HepG2 (cell line): ENCODE data around the gene HIBADH. TPM values are rescaled to one million over a fixed set of nuclear protein-coding genes. Genes with fewer than 3 reads are reported as not detected.

Experiments used
- ATAC-seq: fragments of 200-7000 bp; cut with Tn5 transposase; 3 replicates; pipeline ENCODE4 v1.9.1; 2020; ENCODE audit warnings: mild to moderate bottlenecking, moderate library complexity
- BruUV-seq: library from RNA; stranded (reverse); fragments of 400-500 nt; replicated peaks from 2 replicates; lab custom pipeline; 2021; lab: Mats Ljungman, UMichigan
- CTCF ChIA-PET: fragments of 300-600 bp; formaldehyde crosslinking; extraction: SDS; loops from one replicate; lab custom pipeline; 2021; ENCODE audit warnings: low total read pairs, inconsistent platforms, low intra/inter-chr PET ratio; lab: Yijun Ruan, JAX
- POLR2A ChIA-PET: fragments of 350-600 bp; sonication (Branson Sonifier 250); formaldehyde crosslinking; loops from one replicate; lab custom pipeline; 2020; ENCODE audit warnings: antibody characterized with exemption, inconsistent platforms; lab: Yijun Ruan, JAX
- DNase-seq: peaks from one replicate; pipeline ENCODE4 v3.0.0-alpha.2; 2015; ENCODE audit warnings: low spot score
- FAIRE-seq: peaks from 3 replicates; lab custom pipeline; 2011; peaks lifted over from hg19 to GRCh38; lab: Jason Lieb, UNC
- H2AFZ ChIP-seq: one replicate; pipeline ENCODE4 v1.6.1; 2011; ENCODE audit warnings: low read length, inconsistent platforms
- H3K27ac ChIP-seq: fragments of 300-600 bp; 3 replicates; pipeline ENCODE4 v1.8.0; 2011; ENCODE audit warnings: mixed run types, mild to moderate bottlenecking, mixed read lengths, low read length, inconsistent platforms; ENCODE audit not compliant: insufficient read depth; ENCODE audit errors: extremely low read length
- H3K27me3 ChIP-seq, 2 experiments: fragments of 200-600 bp in 1 of 2; 2 replicates in 1 of 2; 3 replicates in 1 of 2; pipeline versions ENCODE4 v1.6.0 to v1.8.0; 2011; ENCODE audit warnings: low read length in 2 of 2, mild to moderate bottlenecking in 2 of 2, moderate library complexity in 2 of 2, inconsistent platforms in 1 of 2; ENCODE audit not compliant: insufficient read depth in 2 of 2, control insufficient read depth in 1 of 2
- H3K36me3 ChIP-seq, 2 experiments: fragments of 200-600 bp in 1 of 2; replicated peaks in 1 of 2; 2 replicates in 1 of 2; 3 replicates in 1 of 2; pipeline versions ENCODE4 v1.5.1 to v1.8.0; 2011; ENCODE audit warnings: low read length in 2 of 2, inconsistent platforms in 1 of 2; ENCODE audit not compliant: insufficient read depth in 2 of 2, control insufficient read depth in 1 of 2
- H3K4me1 ChIP-seq: 2 replicates; pipeline ENCODE4 v1.5.1; 2012; ENCODE audit warnings: low read length, inconsistent platforms; ENCODE audit not compliant: insufficient read depth
- H3K4me2 ChIP-seq: 2 replicates; pipeline ENCODE4 v1.6.0; 2011; ENCODE audit warnings: low read depth, low read length, inconsistent platforms
- H3K4me3 ChIP-seq, 3 experiments: fragments of 200-600 bp in 1 of 3; sonication (generic), shearing (Covaris generic) in 1 of 3; replicated peaks in 1 of 3; 2 replicates each; pipeline ENCODE4 v1.5.1; 2011 to 2016; ENCODE audit warnings: low read length in 3 of 3, inconsistent platforms in 2 of 3, low read depth in 2 of 3, mild to moderate bottlenecking in 2 of 3, control low read depth in 1 of 3, mixed read lengths in 1 of 3; ENCODE audit not compliant: insufficient read depth in 1 of 3
- H3K79me2 ChIP-seq: one replicate; pipeline ENCODE4 v1.6.1; 2011; ENCODE audit warnings: low read length, inconsistent platforms; ENCODE audit not compliant: insufficient read depth
- H3K9ac ChIP-seq: 2 replicates; pipeline ENCODE4 v1.6.0; 2011; ENCODE audit warnings: mild to moderate bottlenecking, low read depth, low read length, inconsistent platforms; ENCODE audit not compliant: insufficient read depth
- H3K9me3 ChIP-seq: 2 replicates; pipeline ENCODE4 v1.5.1; 2012; ENCODE audit warnings: mild to moderate bottlenecking, low read length
- H4K20me1 ChIP-seq: 2 replicates; pipeline ENCODE4 v1.6.0; 2011; ENCODE audit warnings: inconsistent platforms, mild to moderate bottlenecking, low read length, moderate library complexity; ENCODE audit not compliant: insufficient read depth
- BCL6 ChIP-seq: IDR thresholded peaks from 2 replicates; pipeline ENCODE4 v1.6.1; 2016; ENCODE audit warnings: missing genetic modification reagents, missing compliant biosample characterization
- CBX2 ChIP-seq, 2 experiments: fragments of 200-600 bp in 1 of 2; sonication (generic); formaldehyde crosslinking in 1 of 2; IDR thresholded peaks; 2 replicates each; pipeline versions ENCODE4 v1.7.0 to v1.8.1; 2018 to 2022; ENCODE audit warnings: low read depth in 2 of 2, low read length in 1 of 2, mild to moderate bottlenecking in 1 of 2, missing genetic modification reagents in 1 of 2
- EP300 ChIP-seq, 3 experiments: sonication (generic) in 1 of 3; formaldehyde crosslinking in 1 of 3; IDR thresholded peaks; 2 replicates each; pipeline versions ENCODE4 v1.5.1 to v1.6.1; 2011 to 2020; ENCODE audit warnings: low read depth in 2 of 3, low read length in 2 of 3, borderline replicate concordance in 1 of 3, improper control_type of control experiment in 1 of 3, mild to moderate bottlenecking in 1 of 3, missing genetic modification reagents in 1 of 3, moderate library complexity in 1 of 3
- FOSL2 ChIP-seq: sonication (generic); formaldehyde crosslinking; IDR thresholded peaks from 2 replicates; pipeline ENCODE4 v1.4.0; 2020; ENCODE audit warnings: missing genetic modification reagents
- MXD4 ChIP-seq: IDR thresholded peaks from 2 replicates; pipeline ENCODE4 v1.6.1; 2016; ENCODE audit warnings: mild to moderate bottlenecking, missing biosample characterization, missing genetic modification reagents
- NFYB ChIP-seq: sonication (generic); formaldehyde crosslinking; IDR thresholded peaks from 2 replicates; pipeline ENCODE4 v1.4.0; 2020; ENCODE audit warnings: missing genetic modification reagents
- RFX5 ChIP-seq: IDR thresholded peaks from 2 replicates; pipeline ENCODE4 v1.6.1; 2011; ENCODE audit warnings: low read depth, low read length, improper control_type of control experiment
- SIX1 ChIP-seq: sonication (generic); formaldehyde crosslinking; IDR thresholded peaks from 2 replicates; pipeline ENCODE4 v1.4.0; 2020; ENCODE audit warnings: missing genetic modification reagents, borderline replicate concordance
- TCF7 ChIP-seq: sonication (generic); IDR thresholded peaks from 2 replicates; pipeline ENCODE4 v1.6.1; 2016; ENCODE audit warnings: antibody characterized with exemption, low read depth
- ZMAT3 ChIP-seq: sonication (generic); formaldehyde crosslinking; conservative IDR thresholded peaks from 2 replicates; pipeline ENCODE4 v1.7.0; 2021; ENCODE audit warnings: missing genetic modification reagents
- ZNF274 ChIP-seq: sonication (generic); formaldehyde crosslinking; IDR thresholded peaks from 2 replicates; pipeline ENCODE4 v1.5.1; 2020; ENCODE audit warnings: mild to moderate bottlenecking, missing genetic modification reagents
- WGBS: methylation state at CpG from one replicate; pipeline ENCODE4 v1.1.6; 2017; ENCODE audit warnings: low lambda C conversion rate; 5-methylcytosine and 5-hydroxymethylcytosine counted together
- in situ Hi-C: cut with HindIII; loops from 2 replicates; pipeline ENCODE4 v1.10.0; 2017; ENCODE audit warnings: low pct_unique_long_range_greater_than_20kb; ENCODE audit not compliant: extremely low pct_ligation_motif_present
- intact Hi-C: fragments of 100-400 bp; cut with micrococcal nuclease; formaldehyde crosslinking; loops from one replicate; pipeline ENCODE4 v1.10.0; 2022; ENCODE audit not compliant: unreplicated experiment
- polyA plus RNA-seq, 8 experiments: library from polyadenylated mRNA; depleted of rRNA in 3 of 8; stranded (reverse) in 7 of 8; unstranded in 1 of 8; fragments of >200 nt; fragmentation: Illumina TruSeq in 4 of 8; extraction: Trizol in 4 of 8; gene quantifications; 2 replicates each; pipeline versions ENCODE4 v1.2.1 to v1.2.3, GENCODE V29; 2011 to 2016; ENCODE audit warnings: low read depth in 4 of 8, missing spikeins in 1 of 8, mixed read lengths in 1 of 8; ENCODE audit not compliant: insufficient read depth in 1 of 8
- total RNA-seq, 5 experiments: library from RNA; depleted of rRNA; stranded (reverse); fragments of >200 nt; fragmentation: Illumina TruSeq; extraction: Trizol; gene quantifications; 2 replicates each; pipeline ENCODE4 v1.2.3, GENCODE V29; 2016; ENCODE audit warnings: low read depth in 1 of 5
- TF ChIP-seq, protein P1 (sequence below): sonication (generic); formaldehyde crosslinking; IDR thresholded peaks from 2 replicates; pipeline ENCODE4 v1.5.1; 2020; ENCODE audit warnings: mild to moderate bottlenecking, missing genetic modification reagents, borderline replicate concordance
- TF ChIP-seq, protein P2 (sequence below): sonication (generic); formaldehyde crosslinking; IDR thresholded peaks from 2 replicates; pipeline ENCODE4 v1.9.0; 2021; ENCODE audit warnings: missing genetic modification reagents, mild to moderate bottlenecking, borderline replicate concordance
- TF ChIP-seq, protein P3 (sequence below): sonication (generic); formaldehyde crosslinking; IDR thresholded peaks from 2 replicates; pipeline ENCODE4 v1.9.0; 2021; ENCODE audit warnings: missing genetic modification reagents, borderline replicate concordance
- TF ChIP-seq, protein P4 (sequence below): sonication (generic); formaldehyde crosslinking; IDR thresholded peaks from 2 replicates; pipeline ENCODE4 v1.4.0; 2020; ENCODE audit warnings: missing genetic modification reagents

The HIBADH gene
- total and polyA plus RNA-seq, 2 of the 13 experiments (the other 11 are each of a cell fraction or from before 2014, with no cell fraction given) = 49.9 to 59.5 TPM

DNA sequence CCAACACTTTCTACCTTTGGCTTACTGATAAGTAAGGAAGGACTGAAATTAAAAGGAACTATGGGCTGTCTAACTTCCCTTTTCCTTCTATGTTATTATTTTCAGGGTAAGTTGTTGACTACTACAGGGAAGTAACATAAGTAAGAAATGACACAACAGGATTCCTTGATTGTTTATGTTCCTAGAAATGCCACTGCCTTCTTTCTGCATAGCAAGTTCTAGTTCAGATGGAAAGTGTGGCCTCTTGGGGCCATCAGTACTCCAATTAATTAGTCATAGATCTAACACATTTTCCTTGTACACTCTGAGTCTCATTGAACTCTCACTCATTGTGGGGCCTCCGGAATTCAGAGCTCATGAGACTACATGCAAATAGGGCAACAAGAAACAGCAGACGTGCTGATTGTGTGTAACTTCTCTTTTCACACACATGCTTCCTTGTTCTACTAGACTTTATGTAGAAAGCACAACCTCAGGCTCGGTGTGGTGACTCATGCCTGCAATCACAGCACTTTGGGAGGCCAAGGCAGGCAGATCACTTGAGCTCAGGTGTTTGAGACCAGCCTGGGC lies 35.3 kb upstream of the HIBADH start:
- in situ Hi-C loops (no loop called here), intact Hi-C loops (no loop called here)
- Histone ChIP-seq H3K27ac (no peak overlapping the region), H3K27me3 (no peaks in the 10 kb centered on the region), H3K9me3 (no peaks in the 10 kb centered on the region), H3K4me1 (peaks cover 29% of the 10 kb centered on the region), H3K79me2 (no peaks in the 10 kb centered on the region), H2AFZ (no peak overlapping the region), H4K20me1 (no peaks in the 10 kb centered on the region), H3K36me3 (no peaks in the 10 kb centered on the region), H3K4me3 (no peak overlapping the region), H3K4me2 (no peak overlapping the region), H3K9ac (no peak overlapping the region)
- no peak for FAIRE-seq
- no TSS peak for BruUV-seq
- WGBS = 53% methylated on average over 3 of the region's 3 CpGs
- no peak for ATAC-seq
- CTCF ChIA-PET = no interaction called here
- DNase-seq = peak; percentile 39
- POLR2A ChIA-PET = interaction anchor here (1.5 kb wide), 1 partner anchor 43 kb away, joined by 3 read pairs; no protein-coding TSS in a partner anchor
- TF ChIP-seq TCF7 (no peak), NFYB (CRISPR knock-in tag) (no peak), SIX1 (no peak), RFX5 (no peak), MXD4 (CRISPR knock-in tag) (no peak), ZMAT3 (CRISPR knock-in tag) (no peak), BCL6 (CRISPR knock-in tag) (0 out of 2 replicates have a peak, but pooled peaks have one; percentile 21), ZNF274 (no peak), EP300 (IDR thresholded peaks at IDR 0.05; ENCODE audit: low read depth in 2 of 2, low read length in 2 of 2) (no peak), EP300 (CRISPR knock-in tag; IDR thresholded peaks at IDR 0.05; ENCODE audit: borderline replicate concordance) (no peak), FOSL2 (CRISPR knock-in tag) (peak; percentile 85), CBX2 (IDR thresholded peaks at IDR 0.05; ENCODE audit: low read depth, low read length) (no peak), CBX2 (CRISPR knock-in tag; IDR thresholded peaks at IDR 0.05; ENCODE audit: low read depth) (no peak)
- TF ChIP-seq, protein P1, sequence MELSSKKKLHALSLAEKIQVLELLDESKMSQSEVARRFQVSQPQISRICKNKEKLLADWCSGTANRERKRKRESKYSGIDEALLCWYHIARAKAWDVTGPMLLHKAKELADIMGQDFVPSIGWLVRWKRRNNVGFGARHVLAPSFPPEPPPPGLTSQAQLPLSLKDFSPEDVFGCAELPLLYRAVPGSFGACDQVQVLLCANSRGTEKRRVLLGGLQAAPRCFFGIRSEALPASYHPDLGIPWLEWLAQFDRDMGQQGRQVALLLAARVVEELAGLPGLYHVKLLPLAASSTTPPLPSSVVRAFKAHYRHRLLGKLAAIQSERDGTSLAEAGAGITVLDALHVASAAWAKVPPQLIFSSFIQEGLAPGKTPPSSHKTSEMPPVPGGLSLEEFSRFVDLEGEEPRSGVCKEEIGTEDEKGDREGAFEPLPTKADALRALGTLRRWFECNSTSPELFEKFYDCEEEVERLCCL (CRISPR knock-in tag) = no peak
- TF ChIP-seq, protein P2, sequence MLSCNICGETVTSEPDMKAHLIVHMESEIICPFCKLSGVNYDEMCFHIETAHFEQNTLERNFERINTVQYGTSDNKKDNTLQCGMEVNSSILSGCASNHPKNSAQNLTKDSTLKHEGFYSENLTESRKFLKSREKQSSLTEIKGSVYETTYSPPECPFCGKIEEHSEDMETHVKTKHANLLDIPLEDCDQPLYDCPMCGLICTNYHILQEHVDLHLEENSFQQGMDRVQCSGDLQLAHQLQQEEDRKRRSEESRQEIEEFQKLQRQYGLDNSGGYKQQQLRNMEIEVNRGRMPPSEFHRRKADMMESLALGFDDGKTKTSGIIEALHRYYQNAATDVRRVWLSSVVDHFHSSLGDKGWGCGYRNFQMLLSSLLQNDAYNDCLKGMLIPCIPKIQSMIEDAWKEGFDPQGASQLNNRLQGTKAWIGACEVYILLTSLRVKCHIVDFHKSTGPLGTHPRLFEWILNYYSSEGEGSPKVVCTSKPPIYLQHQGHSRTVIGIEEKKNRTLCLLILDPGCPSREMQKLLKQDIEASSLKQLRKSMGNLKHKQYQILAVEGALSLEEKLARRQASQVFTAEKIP (CRISPR knock-in tag) = no peak
- TF ChIP-seq, protein P3, sequence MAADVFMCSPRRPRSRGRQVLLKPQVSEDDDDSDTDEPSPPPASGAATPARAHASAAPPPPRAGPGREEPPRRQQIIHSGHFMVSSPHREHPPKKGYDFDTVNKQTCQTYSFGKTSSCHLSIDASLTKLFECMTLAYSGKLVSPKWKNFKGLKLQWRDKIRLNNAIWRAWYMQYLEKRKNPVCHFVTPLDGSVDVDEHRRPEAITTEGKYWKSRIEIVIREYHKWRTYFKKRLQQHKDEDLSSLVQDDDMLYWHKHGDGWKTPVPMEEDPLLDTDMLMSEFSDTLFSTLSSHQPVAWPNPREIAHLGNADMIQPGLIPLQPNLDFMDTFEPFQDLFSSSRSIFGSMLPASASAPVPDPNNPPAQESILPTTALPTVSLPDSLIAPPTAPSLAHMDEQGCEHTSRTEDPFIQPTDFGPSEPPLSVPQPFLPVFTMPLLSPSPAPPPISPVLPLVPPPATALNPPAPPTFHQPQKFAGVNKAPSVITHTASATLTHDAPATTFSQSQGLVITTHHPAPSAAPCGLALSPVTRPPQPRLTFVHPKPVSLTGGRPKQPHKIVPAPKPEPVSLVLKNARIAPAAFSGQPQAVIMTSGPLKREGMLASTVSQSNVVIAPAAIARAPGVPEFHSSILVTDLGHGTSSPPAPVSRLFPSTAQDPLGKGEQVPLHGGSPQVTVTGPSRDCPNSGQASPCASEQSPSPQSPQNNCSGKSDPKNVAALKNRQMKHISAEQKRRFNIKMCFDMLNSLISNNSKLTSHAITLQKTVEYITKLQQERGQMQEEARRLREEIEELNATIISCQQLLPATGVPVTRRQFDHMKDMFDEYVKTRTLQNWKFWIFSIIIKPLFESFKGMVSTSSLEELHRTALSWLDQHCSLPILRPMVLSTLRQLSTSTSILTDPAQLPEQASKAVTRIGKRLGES (CRISPR knock-in tag) = no peak
- TF ChIP-seq, protein P4, sequence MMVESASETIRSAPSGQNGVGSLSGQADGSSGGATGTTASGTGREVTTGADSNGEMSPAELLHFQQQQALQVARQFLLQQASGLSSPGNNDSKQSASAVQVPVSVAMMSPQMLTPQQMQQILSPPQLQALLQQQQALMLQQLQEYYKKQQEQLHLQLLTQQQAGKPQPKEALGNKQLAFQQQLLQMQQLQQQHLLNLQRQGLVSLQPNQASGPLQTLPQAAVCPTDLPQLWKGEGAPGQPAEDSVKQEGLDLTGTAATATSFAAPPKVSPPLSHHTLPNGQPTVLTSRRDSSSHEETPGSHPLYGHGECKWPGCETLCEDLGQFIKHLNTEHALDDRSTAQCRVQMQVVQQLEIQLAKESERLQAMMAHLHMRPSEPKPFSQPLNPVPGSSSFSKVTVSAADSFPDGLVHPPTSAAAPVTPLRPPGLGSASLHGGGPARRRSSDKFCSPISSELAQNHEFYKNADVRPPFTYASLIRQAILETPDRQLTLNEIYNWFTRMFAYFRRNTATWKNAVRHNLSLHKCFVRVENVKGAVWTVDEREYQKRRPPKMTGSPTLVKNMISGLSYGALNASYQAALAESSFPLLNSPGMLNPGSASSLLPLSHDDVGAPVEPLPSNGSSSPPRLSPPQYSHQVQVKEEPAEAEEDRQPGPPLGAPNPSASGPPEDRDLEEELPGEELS (CRISPR knock-in tag) = no peak
